H9 (cell line): ENCODE data around the gene ERC1. TPM values are rescaled to one million over a fixed set of nuclear protein-coding genes. Genes with fewer than 3 reads are reported as not detected.

ENCODE experiments used
- DNase-seq: peaks from one replicate; pipeline ENCODE4 v3.0.0-alpha.2; 2017
- H2AFZ ChIP-seq: one replicate; pipeline ENCODE4 v1.6.1; 2013; ENCODE audit warnings: mild to moderate bottlenecking, low read length, control low read depth, moderate library complexity
- H2AK5ac ChIP-seq: 2 replicates; pipeline ENCODE4 v1.6.1; 2013; ENCODE audit warnings: low read length, control low read depth, mixed read lengths; ENCODE audit not compliant: insufficient read length
- H2BK120ac ChIP-seq: one replicate; pipeline ENCODE4 v1.6.1; 2013; ENCODE audit warnings: low read depth, mild to moderate bottlenecking, low read length, control low read depth, inconsistent platforms; ENCODE audit not compliant: poor library complexity, severe bottlenecking
- H2BK12ac ChIP-seq: 2 replicates; pipeline ENCODE4 v1.6.1; 2013; ENCODE audit warnings: low read length, control low read depth, mixed read lengths, low read depth; ENCODE audit not compliant: insufficient read length
- H2BK15ac ChIP-seq: 2 replicates; pipeline ENCODE4 v1.6.1; 2013; ENCODE audit warnings: low read depth, low read length, control low read depth
- H2BK20ac ChIP-seq: one replicate; pipeline ENCODE4 v1.6.1; 2013; ENCODE audit warnings: low read depth, mild to moderate bottlenecking, low read length, control low read depth, inconsistent platforms; ENCODE audit not compliant: poor library complexity, severe bottlenecking
- H2BK5ac ChIP-seq: 2 replicates; pipeline ENCODE4 v1.6.1; 2013; ENCODE audit warnings: low read length, control low read depth, mixed read lengths; ENCODE audit not compliant: insufficient read length
- H3K14ac ChIP-seq: 2 replicates; pipeline ENCODE4 v1.6.1; 2013; ENCODE audit warnings: low read length, control low read depth; ENCODE audit not compliant: insufficient read depth
- H3K18ac ChIP-seq: 2 replicates; pipeline ENCODE4 v1.6.1; 2013; ENCODE audit warnings: low read depth, mild to moderate bottlenecking, mixed read lengths, low read length, control low read depth; ENCODE audit not compliant: insufficient read length
- H3K23ac ChIP-seq: 2 replicates; pipeline ENCODE4 v1.6.1; 2013; ENCODE audit warnings: low read length, control low read depth, mixed read lengths, low read depth; ENCODE audit not compliant: insufficient read length
- H3K23me2 ChIP-seq: 2 replicates; pipeline ENCODE4 v1.6.1; 2013; ENCODE audit warnings: low read depth, mild to moderate bottlenecking, mixed read lengths, low read length, control low read depth; ENCODE audit not compliant: insufficient read length, poor library complexity, severe bottlenecking
- H3K27ac ChIP-seq: 2 replicates; pipeline ENCODE4 v1.5.1; 2013; ENCODE audit warnings: low read length, control low read depth, mixed read lengths, low read depth; ENCODE audit not compliant: insufficient read length
- H3K27me3 ChIP-seq: 2 replicates; pipeline ENCODE4 v1.6.1; 2013; ENCODE audit warnings: low read length, control low read depth, inconsistent platforms; ENCODE audit not compliant: insufficient read depth
- H3K4ac ChIP-seq: 2 replicates; pipeline ENCODE4 v1.6.1; 2013; ENCODE audit warnings: low read depth, mild to moderate bottlenecking, control low read depth, inconsistent platforms, low read length, moderate library complexity
- H3K4me1 ChIP-seq: 2 replicates; pipeline ENCODE4 v1.6.1; 2013; ENCODE audit warnings: low read length, control low read depth, inconsistent platforms; ENCODE audit not compliant: insufficient read depth
- H3K4me2 ChIP-seq: 2 replicates; pipeline ENCODE4 v1.6.1; 2013; ENCODE audit warnings: low read length, control low read depth, mixed read lengths; ENCODE audit not compliant: insufficient read length, insufficient read depth
- H3K56ac ChIP-seq: 2 replicates; pipeline ENCODE4 v1.6.1; 2013; ENCODE audit warnings: low read depth, mild to moderate bottlenecking, mixed read lengths, low read length, control low read depth; ENCODE audit not compliant: insufficient read length
- H3K79me1 ChIP-seq: 2 replicates; pipeline ENCODE4 v1.6.1; 2013; ENCODE audit warnings: low read depth, mild to moderate bottlenecking, moderate library complexity, low read length, control low read depth, inconsistent platforms; ENCODE audit not compliant: insufficient read depth, poor library complexity, severe bottlenecking
- H3K79me2 ChIP-seq: 2 replicates; pipeline ENCODE4 v1.6.1; 2013; ENCODE audit warnings: low read length, control low read depth, inconsistent platforms; ENCODE audit not compliant: insufficient read depth
- H3K9ac ChIP-seq: 2 replicates; pipeline ENCODE4 v1.6.1; 2013; ENCODE audit warnings: low read length, control low read depth, mixed read lengths; ENCODE audit not compliant: insufficient read length; ENCODE audit errors: extremely low read depth
- H3K9me3 ChIP-seq: one replicate; pipeline ENCODE4 v1.6.1; 2013; ENCODE audit warnings: low read depth, low read length, inconsistent platforms; ENCODE audit not compliant: control insufficient read depth
- H3T11ph ChIP-seq: one replicate; pipeline ENCODE4 v1.6.1; 2013; ENCODE audit warnings: mild to moderate bottlenecking, low read length, control low read depth, inconsistent platforms
- H4K20me1 ChIP-seq: one replicate; pipeline ENCODE4 v1.6.1; 2013; ENCODE audit not compliant: control insufficient read depth, insufficient read length, insufficient read depth
- H4K5ac ChIP-seq: 2 replicates; pipeline ENCODE4 v1.6.1; 2013; ENCODE audit warnings: low read depth, mild to moderate bottlenecking, mixed read lengths, low read length, control low read depth; ENCODE audit not compliant: insufficient read length
- H4K8ac ChIP-seq: replicated peaks from 2 replicates; pipeline ENCODE4 v1.6.1; 2013; ENCODE audit warnings: low read length, control low read depth, mixed read lengths, low read depth; ENCODE audit not compliant: insufficient read length
- H4K91ac ChIP-seq: 2 replicates; pipeline ENCODE4 v1.6.1; 2013; ENCODE audit warnings: low read depth, mild to moderate bottlenecking, moderate library complexity, mixed read lengths, low read length, control low read depth; ENCODE audit not compliant: insufficient read length
- H3K27ac Mint-ChIP-seq, 3 experiments: 2 replicates in 2 of 3; 3 replicates in 1 of 3; pipeline ENCODE4 v1.8.0; 2020 to 2021; ENCODE audit warnings: mixed read lengths in 3 of 3, mild to moderate bottlenecking in 1 of 3, moderate library complexity in 1 of 3
- H3K27me3 Mint-ChIP-seq: 2 replicates; pipeline ENCODE4 v1.8.0; 2021; ENCODE audit warnings: low read depth, mild to moderate bottlenecking, moderate library complexity, mixed read lengths
- H3K36me3 Mint-ChIP-seq, 3 experiments: 2 replicates in 2 of 3; 3 replicates in 1 of 3; pipeline ENCODE4 v1.8.0; 2020 to 2021; ENCODE audit warnings: low read depth in 3 of 3, mixed read lengths in 3 of 3; ENCODE audit not compliant: insufficient read depth in 1 of 3
- H3K4me1 Mint-ChIP-seq, 2 experiments: 2 replicates each; pipeline ENCODE4 v1.8.0; 2020; ENCODE audit warnings: mixed read lengths in 2 of 2
- H3K4me3 Mint-ChIP-seq, 2 experiments: 2 replicates in 1 of 2; 3 replicates in 1 of 2; pipeline ENCODE4 v1.8.0; 2020 to 2021; ENCODE audit warnings: mild to moderate bottlenecking in 2 of 2, mixed read lengths in 2 of 2, moderate library complexity in 1 of 2
- H3K9me3 Mint-ChIP-seq, 2 experiments: 2 replicates in 1 of 2; 3 replicates in 1 of 2; pipeline ENCODE4 v1.8.0; 2020; ENCODE audit warnings: mild to moderate bottlenecking in 2 of 2, mixed read lengths in 2 of 2, moderate library complexity in 1 of 2
- CTCF ChIP-seq: fragments of 200-600 bp; sonication (generic); conservative IDR thresholded peaks from 3 replicates; pipeline ENCODE4 v1.8.0; 2021; ENCODE audit warnings: antibody characterized with exemption, mild to moderate bottlenecking
- WGBS: extraction: QIAGEN DNeasy Blood & Tissue Kit; methylation state at CpG from one replicate; pipeline ENCODE4 v1.1.7; 2013; ENCODE audit warnings: missing lambda C conversion rate, low lambda C conversion rate, mixed read lengths; ENCODE audit not compliant: insufficient read length; ENCODE audit errors: extremely low coverage; 5-methylcytosine and 5-hydroxymethylcytosine counted together
- total RNA-seq: library from RNA; stranded (reverse); gene quantifications from 2 replicates; pipeline ENCODE4 v1.2.1, GENCODE V29; 2021

Gene ERC1
- total RNA-seq, 1 experiment from 2014 or later, result 51.2 TPM

DNA sequence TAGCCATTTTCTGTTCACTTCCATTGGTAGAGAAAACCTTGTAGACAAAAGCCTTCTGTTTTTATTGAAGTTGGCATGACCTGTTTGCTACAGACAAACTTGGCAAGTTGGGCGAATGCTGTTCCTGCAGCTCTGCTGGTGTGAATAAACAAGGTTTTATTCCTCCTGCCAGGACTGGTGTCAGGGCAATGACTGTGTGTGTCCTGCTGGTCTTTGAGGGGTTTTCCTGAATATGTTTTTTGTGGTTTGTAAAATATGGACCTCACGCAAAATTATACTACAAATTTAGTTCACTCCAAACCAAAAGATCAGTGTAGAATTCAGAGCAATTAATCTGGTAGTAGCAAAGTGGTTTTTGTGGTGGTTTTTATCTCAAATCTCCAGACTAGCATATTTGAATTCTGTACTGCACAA, 140.8 kb downstream of the ERC1 start:
- Mint-ChIP-seq H3K27ac (no peak overlapping the region), H3K4me3 (no peak overlapping the region), H3K27me3 (no peaks in the 10 kb centered on the region), H3K36me3 (peaks cover 0 to 10% (median 2%) of the 10 kb centered on the region in 3 experiments; a peak in 4 of 7 replicates), H3K9me3 (no peaks in the 10 kb centered on the region), H3K4me1 (peaks cover 4 to 5% of the 10 kb centered on the region in 2 experiments)
- H3K27ac ChIP-seq, result no peak overlapping the region
- no peak overlapping the region for H2BK120ac ChIP-seq
- no peak overlapping the region for H3K56ac ChIP-seq
- no peak overlapping the region for H4K5ac ChIP-seq
- H3K4me1 ChIP-seq, result no peaks in the 10 kb centered on the region
- TF ChIP-seq CTCF, result no peak
- no peaks in the 10 kb centered on the region for H3K23me2 ChIP-seq
- H4K91ac ChIP-seq, result no peak overlapping the region
- H3K9ac ChIP-seq, result no peak overlapping the region
- no peaks in the 10 kb centered on the region for H3K79me1 ChIP-seq
- no peak overlapping the region for H3K18ac ChIP-seq
- no peak overlapping the region for H2BK15ac ChIP-seq
- no peak overlapping the region for H3K23ac ChIP-seq
- no peak overlapping the region for H2BK20ac ChIP-seq
- no CpG with 5 or more reads among the region's 2 CpGs for WGBS
- no peak for DNase-seq
- H2BK5ac ChIP-seq, result no peak overlapping the region
- no peak overlapping the region for H2AFZ ChIP-seq
- no peaks in the 10 kb centered on the region for H4K20me1 ChIP-seq
- H2BK12ac ChIP-seq, result no peak overlapping the region
- no peak overlapping the region for H3T11ph ChIP-seq
- H3K14ac ChIP-seq, result no peak overlapping the region
- H3K4ac ChIP-seq, result no peak overlapping the region
- no peak overlapping the region for H3K4me2 ChIP-seq
- no peaks in the 10 kb centered on the region for H3K9me3 ChIP-seq
- H3K79me2 ChIP-seq, result no peaks in the 10 kb centered on the region
- no peaks in the 10 kb centered on the region for H3K27me3 ChIP-seq
- H2AK5ac ChIP-seq, result no peak overlapping the region
- no peak overlapping the region for H4K8ac ChIP-seq
